ENCODE results near the gene TRIM52. TPM values are rescaled to one million over a fixed set of nuclear protein-coding genes. Genes with fewer than 3 reads are reported as not detected.
A peak's percentile ranks its signal among the peaks of the same experiment; 100 is the strongest.

The TRIM52 gene
- total and polyA plus RNA-seq, 2 of the 13 experiments (the other 11 are each of a cell fraction or from before 2014, with no cell fraction given): 7.2 to 11.6 TPM

GRCh38 chr5:181246276-181247049 lies 14.5 kb downstream of the TRIM52 start (continued):
- no peak for TF ChIP-seq ZNF720 (CRISPR knock-in tag; IDR thresholded peaks at IDR 0.05)
- no peak for TF ChIP-seq GPN1 (CRISPR knock-in tag; IDR thresholded peaks at IDR 0.05; ENCODE audit: borderline replicate concordance)
- no peak for TF ChIP-seq BCLAF1 (IDR thresholded peaks at IDR 0.05)
- TF ChIP-seq IRF9 (CRISPR knock-in tag; IDR thresholded peaks at IDR 0.05; ENCODE audit: borderline replicate concordance): no peak
- no peak; the same call in 1 of the 2 replicates for TF ChIP-seq ZNF510 (CRISPR knock-in tag; IDR thresholded peaks at IDR 0.05; ENCODE audit: low read depth)
- peak; percentile 62 for TF ChIP-seq PHF20 (CRISPR knock-in tag; IDR thresholded peaks at IDR 0.05)
- no peak for TF ChIP-seq MTF1 (CRISPR knock-in tag; IDR thresholded peaks at IDR 0.05)
- TF ChIP-seq DPF2 (CRISPR knock-in tag; IDR thresholded peaks at IDR 0.05; ENCODE audit: borderline replicate concordance, low read depth): no peak
- no peak; the same call in 1 of the 2 replicates for TF ChIP-seq GZF1 (CRISPR knock-in tag; IDR thresholded peaks at IDR 0.05)
- no peak for TF ChIP-seq NFIB (CRISPR knock-in tag; IDR thresholded peaks at IDR 0.05; ENCODE audit: borderline replicate concordance)
- TF ChIP-seq ZBTB4 (CRISPR knock-in tag; IDR thresholded peaks at IDR 0.05; ENCODE audit: borderline replicate concordance): no peak
- TF ChIP-seq ZNF382 (CRISPR knock-in tag; IDR thresholded peaks at IDR 0.05; ENCODE audit: borderline replicate concordance): no peak
- 0 out of 2 replicates have a peak, but pooled peaks have one; percentile 64 for TF ChIP-seq ZNF615 (CRISPR knock-in tag; IDR thresholded peaks at IDR 0.05; ENCODE audit: borderline replicate concordance)
- no peak; the same call in 1 of the 2 replicates for TF ChIP-seq ZNF772 (CRISPR knock-in tag; IDR thresholded peaks at IDR 0.05)
- no peak for TF ChIP-seq ZNF749 (CRISPR knock-in tag; IDR thresholded peaks at IDR 0.05; ENCODE audit: borderline replicate concordance)
- TF ChIP-seq ZNF713 (CRISPR knock-in tag; IDR thresholded peaks at IDR 0.05): no peak
- 0 out of 2 replicates have a peak, but pooled peaks have one; percentile 21 for TF ChIP-seq KLF13 (CRISPR knock-in tag; IDR thresholded peaks at IDR 0.05)
- 0 out of 2 replicates have a peak, but pooled peaks have one; percentile 47 for TF ChIP-seq ZNF441 (CRISPR knock-in tag; IDR thresholded peaks at IDR 0.05; ENCODE audit: borderline replicate concordance)
- no peak for TF ChIP-seq ARNT (IDR thresholded peaks at IDR 0.05)
- no peak for TF ChIP-seq ZNF513 (CRISPR knock-in tag; conservative IDR thresholded peaks at IDR 0.05)
- TF ChIP-seq NR2C2 (CRISPR knock-in tag; IDR thresholded peaks at IDR 0.05; ENCODE audit: borderline replicate concordance): peak; percentile 60

All from HepG2 (cell line).